OCI-LY7 (cell line): Measurements from ENCODE around the gene RAB29. TPM values are rescaled to one million over a fixed set of nuclear protein-coding genes. Genes with fewer than 3 reads are reported as not detected.
"Not testable (repeated sequence)": the region's sequence is repeated elsewhere in the genome, so short reads cannot be mapped to it uniquely, and the experiment has no call there.

Experiments
- BruUV-seq: library from RNA; stranded (reverse); fragments of 400-500 nt; replicated peaks from 2 replicates; lab custom pipeline; 2021; lab: Mats Ljungman, UMichigan
- CTCF ChIA-PET: fragments of 300-600 bp; sonication (Branson Sonifier 250); formaldehyde crosslinking; loops from one replicate; lab custom pipeline; 2022; ENCODE audit warnings: antibody characterized with exemption; ENCODE audit not compliant: unreplicated experiment; lab: Charles Lee
- POLR2A ChIA-PET: fragments of 300-600 bp; sonication (Branson Sonifier 250); formaldehyde crosslinking; loops from one replicate; lab custom pipeline; 2022; ENCODE audit warnings: antibody characterized with exemption; lab: Charles Lee
- DNase-seq: peaks from one replicate; pipeline ENCODE4 v3.0.0-alpha.2; 2015; ENCODE audit warnings: low spot score
- H2AFZ ChIP-seq: fragments of 200-600 bp; sonication (generic), shearing (Covaris generic); 2 replicates; pipeline ENCODE4 v1.6.1; 2014; ENCODE audit warnings: mild to moderate bottlenecking, antibody characterized with exemption, low read length, moderate library complexity
- H3K27ac ChIP-seq: fragments of 200-600 bp; sonication (generic); 2 replicates; pipeline ENCODE4 v1.5.1; 2014; ENCODE audit warnings: mixed run types, low read depth, mild to moderate bottlenecking, moderate library complexity, low read length, inconsistent platforms; ENCODE audit not compliant: poor library complexity, severe bottlenecking
- H3K36me3 ChIP-seq: fragments of 200-600 bp; sonication (generic); 2 replicates; pipeline ENCODE4 v1.6.1; 2014; ENCODE audit warnings: mild to moderate bottlenecking, antibody characterized with exemption, low read length, moderate library complexity, mixed read lengths; ENCODE audit not compliant: insufficient read depth
- H3K4me1 ChIP-seq: fragments of 200-600 bp; sonication (generic); 2 replicates; pipeline ENCODE4 v1.5.1; 2014; ENCODE audit warnings: mild to moderate bottlenecking, low read length; ENCODE audit not compliant: insufficient read depth, poor library complexity, severe bottlenecking
- H3K4me2 ChIP-seq: fragments of 200-600 bp; sonication (generic); 2 replicates; pipeline ENCODE4 v1.6.1; 2014; ENCODE audit warnings: mild to moderate bottlenecking, low read length
- H3K4me3 ChIP-seq: fragments of 200-600 bp; sonication (generic); 2 replicates; pipeline ENCODE4 v1.5.1; 2014; ENCODE audit warnings: mild to moderate bottlenecking, low read depth, low read length; ENCODE audit not compliant: poor library complexity, severe bottlenecking
- H3K79me2 ChIP-seq: fragments of 200-600 bp; sonication (generic); 2 replicates; pipeline ENCODE4 v1.6.1; 2016; ENCODE audit warnings: low read depth, mild to moderate bottlenecking, low read length, moderate library complexity, mixed read lengths; ENCODE audit not compliant: insufficient read depth
- H3K9me2 ChIP-seq: fragments of 200-600 bp; sonication (generic); 2 replicates; pipeline ENCODE4 v1.6.1; 2016; ENCODE audit warnings: mild to moderate bottlenecking, low read length, mixed read lengths; ENCODE audit not compliant: insufficient read depth
- H3K9me3 ChIP-seq: fragments of 200-600 bp; sonication (generic); 2 replicates; pipeline ENCODE4 v1.6.1; 2014; ENCODE audit warnings: mild to moderate bottlenecking, mixed run types, low read length, mixed read lengths
- H4K20me1 ChIP-seq: fragments of 200-600 bp; sonication (generic); 2 replicates; pipeline ENCODE4 v1.6.1; 2014; ENCODE audit warnings: mild to moderate bottlenecking, antibody characterized with exemption, low read length, moderate library complexity, mixed read lengths; ENCODE audit not compliant: insufficient read depth
- EZH2phosphoT487 ChIP-seq: fragments of 200-600 bp; sonication (generic); IDR thresholded peaks from 2 replicates; pipeline ENCODE4 v1.6.1; 2018; ENCODE audit warnings: low read depth, borderline replicate concordance, mild to moderate bottlenecking, mixed run types, antibody characterized with exemption, low read length, moderate library complexity, mixed read lengths
- intact Hi-C: fragments of 100-400 bp; cut with micrococcal nuclease; formaldehyde crosslinking; loops from one replicate; pipeline ENCODE4 v1.10.0; 2022; ENCODE audit not compliant: unreplicated experiment
- total RNA-seq, 2 experiments: library from RNA; depleted of rRNA in 1 of 2; stranded (reverse); fragments of >200 nt in 1 of 2; shearing (Covaris generic) in 1 of 2; gene quantifications; 2 replicates each; pipeline ENCODE4 v1.2.3, GENCODE V29; 2014 to 2022
- TF ChIP-seq, protein P1 (sequence below): fragments of 200-600 bp; sonication (generic); conservative IDR thresholded peaks from 2 replicates; pipeline ENCODE4 v1.5.1; 2014; ENCODE audit warnings: mild to moderate bottlenecking, antibody characterized with exemption, low read length, moderate library complexity, mixed read lengths

Gene RAB29
- total RNA-seq, 2 experiments from 2014 or later: 5.9 to 7.8 TPM

DNA sequence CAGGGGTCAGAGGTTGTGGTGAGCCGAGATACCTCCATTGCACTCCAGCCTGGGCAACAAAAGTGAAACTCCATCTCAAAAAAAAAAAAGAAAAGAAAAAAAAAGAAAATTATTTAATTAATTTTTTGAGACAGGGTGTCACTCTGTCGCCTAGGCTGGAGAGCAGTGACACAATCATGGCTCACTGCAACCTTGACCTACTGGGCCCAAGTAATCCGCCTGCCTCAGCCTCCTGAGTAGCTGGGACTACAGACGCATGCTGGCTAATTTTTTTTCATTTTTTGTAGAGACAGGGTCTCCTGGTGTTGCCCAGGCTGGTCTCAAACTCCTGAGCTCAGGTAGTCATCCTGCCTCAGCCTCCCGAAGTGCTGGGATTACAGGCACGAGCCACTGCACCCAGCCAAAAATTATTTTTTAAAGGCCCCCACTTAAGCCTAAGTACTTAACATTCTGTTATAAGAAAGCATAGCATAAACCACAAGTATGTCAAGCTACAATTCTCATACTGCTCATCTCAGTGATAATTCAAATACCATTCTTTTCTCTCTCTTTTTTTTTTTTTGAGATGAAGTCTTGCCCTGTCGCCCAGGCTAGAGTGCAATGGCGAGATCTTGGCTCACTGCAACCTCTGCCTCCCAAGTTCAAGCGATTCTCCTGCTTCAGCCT is 45.2 kb downstream of the RAB29 start:
- Histone ChIP-seq H4K20me1 (peaks cover 17% of the 10 kb centered on the region; the same call in 1 of the 2 replicates), H3K36me3 (peaks cover 82% of the 10 kb centered on the region), H3K4me2 (no peak overlapping the region), H3K4me3 (no peak overlapping the region), H3K9me2 (no peaks in the 10 kb centered on the region), H3K4me1 (no peaks in the 10 kb centered on the region), H3K9me3 (no peaks in the 10 kb centered on the region), H2AFZ (no peak overlapping the region), H3K79me2 (peaks cover 90% of the 10 kb centered on the region), H3K27ac (no peak overlapping the region)
- ChIA-PET CTCF (no interaction called here), POLR2A (interaction anchor here (0.6 to 1.1 kb wide), 2 partner anchors 16 to 65 kb away, joined by 3 to 7 read pairs; no protein-coding TSS in a partner anchor)
- intact Hi-C loops: no loop called here
- DNase-seq: no peak
- TF ChIP-seq, protein P1, sequence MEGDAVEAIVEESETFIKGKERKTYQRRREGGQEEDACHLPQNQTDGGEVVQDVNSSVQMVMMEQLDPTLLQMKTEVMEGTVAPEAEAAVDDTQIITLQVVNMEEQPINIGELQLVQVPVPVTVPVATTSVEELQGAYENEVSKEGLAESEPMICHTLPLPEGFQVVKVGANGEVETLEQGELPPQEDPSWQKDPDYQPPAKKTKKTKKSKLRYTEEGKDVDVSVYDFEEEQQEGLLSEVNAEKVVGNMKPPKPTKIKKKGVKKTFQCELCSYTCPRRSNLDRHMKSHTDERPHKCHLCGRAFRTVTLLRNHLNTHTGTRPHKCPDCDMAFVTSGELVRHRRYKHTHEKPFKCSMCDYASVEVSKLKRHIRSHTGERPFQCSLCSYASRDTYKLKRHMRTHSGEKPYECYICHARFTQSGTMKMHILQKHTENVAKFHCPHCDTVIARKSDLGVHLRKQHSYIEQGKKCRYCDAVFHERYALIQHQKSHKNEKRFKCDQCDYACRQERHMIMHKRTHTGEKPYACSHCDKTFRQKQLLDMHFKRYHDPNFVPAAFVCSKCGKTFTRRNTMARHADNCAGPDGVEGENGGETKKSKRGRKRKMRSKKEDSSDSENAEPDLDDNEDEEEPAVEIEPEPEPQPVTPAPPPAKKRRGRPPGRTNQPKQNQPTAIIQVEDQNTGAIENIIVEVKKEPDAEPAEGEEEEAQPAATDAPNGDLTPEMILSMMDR: no peak
- no peak for TF ChIP-seq EZH2phosphoT487
- BruUV-seq: no TSS peak

DNA sequence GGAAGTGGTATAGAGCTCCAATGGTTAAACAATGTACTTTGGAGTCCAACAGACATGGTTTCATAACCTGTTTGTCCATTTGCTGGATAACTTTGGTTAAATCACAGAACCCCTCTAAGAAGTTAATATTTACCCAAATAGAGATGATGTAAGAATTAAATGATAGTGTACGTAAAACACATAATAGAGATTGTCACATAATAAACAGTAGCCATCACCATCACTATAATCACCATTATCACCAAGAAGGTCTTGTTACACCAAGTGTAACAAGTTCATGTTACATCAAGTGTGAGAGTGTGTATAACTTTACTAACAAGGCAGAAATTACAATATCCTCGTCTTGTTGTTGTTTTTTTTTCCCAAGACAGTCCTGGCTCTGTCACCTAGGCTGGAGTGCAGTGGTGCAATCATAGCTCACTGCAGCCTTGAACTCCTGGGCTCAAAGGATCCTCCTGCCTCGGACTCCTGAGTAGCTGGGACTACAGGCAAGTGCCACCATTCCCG is 48.6 kb downstream of the RAB29 start:
- H3K79me2 ChIP-seq: peaks cover 65% of the 10 kb centered on the region
- intact Hi-C loops: no loop called here
- no peaks in the 10 kb centered on the region for H3K9me3 ChIP-seq
- DNase-seq: no peak
- no peak overlapping the region for H3K4me3 ChIP-seq
- ChIA-PET CTCF (no interaction called here), POLR2A (interaction anchor here (0.6 to 1.3 kb wide), 3 partner anchors 12 to 808 kb away, joined by 3 to 5 read pairs (median 4); no protein-coding TSS in a partner anchor)
- H3K4me1 ChIP-seq: no peaks in the 10 kb centered on the region
- no peak overlapping the region for H2AFZ ChIP-seq
- H3K4me2 ChIP-seq: no peak overlapping the region
- TF ChIP-seq, protein P1: no peak
- TF ChIP-seq EZH2phosphoT487: no peak
- H3K36me3 ChIP-seq: peaks cover 97% of the 10 kb centered on the region
- BruUV-seq: no TSS peak
- H3K27ac ChIP-seq: no peak overlapping the region
- H4K20me1 ChIP-seq: peaks cover 17% of the 10 kb centered on the region; the same call in 1 of the 2 replicates
- no peaks in the 10 kb centered on the region for H3K9me2 ChIP-seq

GRCh38 chr1:205725514-205725913 is 49.8 kb downstream of the RAB29 start:
- H3K9me3 ChIP-seq: no peaks in the 10 kb centered on the region
- BruUV-seq: no TSS peak
- H2AFZ ChIP-seq: no peak overlapping the region
- TF ChIP-seq, protein P1: no peak
- no peak for TF ChIP-seq EZH2phosphoT487
- DNase-seq: no peak
- intact Hi-C loops: no loop called here
- no peaks in the 10 kb centered on the region for H3K4me1 ChIP-seq
- H3K27ac ChIP-seq: no peak overlapping the region
- H3K9me2 ChIP-seq: no peaks in the 10 kb centered on the region
- ChIA-PET POLR2A (interaction anchor here (0.6 to 2.5 kb wide), 6 partner anchors 7 to 69 kb away, joined by 3 to 8 read pairs (median 4); no protein-coding TSS in a partner anchor), CTCF (no interaction called here)
- no peak overlapping the region for H3K4me2 ChIP-seq
- H3K4me3 ChIP-seq: no peak overlapping the region
- H3K79me2 ChIP-seq: peaks cover 53% of the 10 kb centered on the region; the same call in 1 of the 2 replicates
- H4K20me1 ChIP-seq: peaks cover 9% of the 10 kb centered on the region; the same call in 1 of the 2 replicates
- peaks cover 97% of the 10 kb centered on the region for H3K36me3 ChIP-seq

DNA sequence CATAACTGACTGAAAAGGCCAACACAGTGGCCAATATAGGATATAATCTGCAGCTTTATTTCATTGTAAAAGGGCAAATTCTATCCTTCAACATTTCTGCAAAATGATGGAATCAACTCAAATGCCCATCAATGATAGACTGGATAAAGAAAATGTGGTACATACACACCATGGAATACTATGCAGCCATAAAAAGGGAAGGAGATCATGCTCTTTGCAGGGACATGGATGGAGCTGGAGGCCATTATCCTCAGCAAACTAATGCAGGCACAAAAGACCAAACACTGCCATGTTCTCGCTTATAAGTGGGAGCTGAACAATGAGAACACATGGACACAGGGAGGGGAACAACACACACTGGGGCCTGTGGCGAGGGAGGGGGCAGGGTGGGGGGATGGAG is 54.5 kb downstream of the RAB29 start:
- H3K4me1 ChIP-seq, H3K4me3 ChIP-seq, H3K4me2 ChIP-seq, H2AFZ ChIP-seq, DNase-seq, BruUV-seq, H3K9me3 ChIP-seq, intact Hi-C loops, H4K20me1 ChIP-seq, H3K9me2 ChIP-seq, H3K27ac ChIP-seq: not testable (repeated sequence)
- POLR2A ChIA-PET: interaction anchor here (1.1 kb wide), 1 partner anchor 11 kb away, joined by 3 read pairs; no protein-coding TSS in a partner anchor
- peaks cover 14% of the 10 kb centered on the region; the same call in 1 of the 2 replicates for H3K79me2 ChIP-seq
- CTCF ChIA-PET: interaction anchor here (0.6 kb wide), 1 partner anchor 61 kb away, joined by 3 read pairs; no protein-coding TSS in a partner anchor
- H3K36me3 ChIP-seq: peaks cover 99% of the 10 kb centered on the region
